TTC549 (cell line): ENCODE results near the gene REL.
"Not testable (repeated sequence)": the region's sequence is repeated elsewhere in the genome, so short reads cannot be mapped to it uniquely, and the experiment has no call there.

Experiments
- FAIRE-seq: peaks from 2 replicates; lab custom pipeline; 2012; peaks lifted over from hg19 to GRCh38; lab: Jason Lieb, UNC

The REL gene

GRCh38 chr2:60868589-60869273, 12.6 kb upstream of the REL start:
- FAIRE-seq = no peak

GRCh38 chr2:60872510-60872928, 8.9 kb upstream of the REL start:
- no peak for FAIRE-seq

- FAIRE-seq = no peak
These were observed 8.0 kb upstream of the REL start for GRCh38 chr2:60873381-60873780.

- FAIRE-seq = no peak
These were observed 5.9 kb upstream of the REL start for GRCh38 chr2:60875520-60875919.

GRCh38 chr2:60880643-60881046, 729 bp upstream of the REL start:
- FAIRE-seq = no peak

GRCh38 chr2:60882971-60883753, 1.8 kb downstream of the REL start:
- FAIRE-seq = no peak

GRCh38 chr2:60883896-60884295, 2.5 kb downstream of the REL start:
- peak; percentile 47 for FAIRE-seq

GRCh38 chr2:60884800-60885199, 3.4 kb downstream of the REL start:
- no peak for FAIRE-seq

- FAIRE-seq = no peak
These were observed 4.3 kb downstream of the REL start for GRCh38 chr2:60885683-60886082.

- FAIRE-seq = no peak
These were observed 5.6 kb downstream of the REL start for GRCh38 chr2:60886991-60887390.

GRCh38 chr2:60888853-60889252, 7.5 kb downstream of the REL start:
- FAIRE-seq = no peak

GRCh38 chr2:60889581-60890392, 8.4 kb downstream of the REL start:
- not testable (repeated sequence) for FAIRE-seq

GRCh38 chr2:60890393-60890707, 9.0 kb downstream of the REL start:
- FAIRE-seq = no peak

GRCh38 chr2:60891180-60891579, 9.8 kb downstream of the REL start:
- FAIRE-seq = no peak

GRCh38 chr2:60898567-60898966, 17.2 kb downstream of the REL start:
- FAIRE-seq = no peak

- FAIRE-seq = no peak
These were observed 18.0 kb downstream of the REL start for GRCh38 chr2:60899230-60899891.

GRCh38 chr2:60899892-60900249, 18.5 kb downstream of the REL start:
- FAIRE-seq = no peak

- FAIRE-seq = not testable (repeated sequence)
These were observed 19.9 kb downstream of the REL start for GRCh38 chr2:60901296-60901695.

GRCh38 chr2:60905867-60906266, 24.5 kb downstream of the REL start:
- not testable (repeated sequence) for FAIRE-seq

- FAIRE-seq = no peak
These were observed 25.0 kb downstream of the REL start for GRCh38 chr2:60906395-60906794.

GRCh38 chr2:60907329-60907728, 26.0 kb downstream of the REL start:
- no peak for FAIRE-seq

GRCh38 chr2:60925994-60926740, 44.8 kb downstream of the REL start:
- no peak for FAIRE-seq
